Sigmoid colon (tissue), 4 donors: ENCODE results near the gene FXYD7.

Experiments used
- CTCF ChIP-seq, 4 experiments: fragments of 450-650 bp in 3 of 4; fragments of 200-600 bp in 1 of 4; IDR thresholded peaks; one replicate each; pipeline ENCODE4 v1.5.1; 2016 to 2019; ENCODE audit warnings: antibody characterized with exemption in 4 of 4, mild to moderate bottlenecking in 3 of 4, moderate library complexity in 2 of 4
- EP300 ChIP-seq, 4 donors: sonication (generic); formaldehyde crosslinking; IDR thresholded peaks; one replicate each; pipeline ENCODE4 v1.6.1; 2017; ENCODE audit warnings: antibody characterized with exemption in 4 of 4
- POLR2A ChIP-seq, 2 donors: fragments of 450-650 bp; IDR thresholded peaks; one replicate each; pipeline ENCODE4 v1.6.1; 2016; ENCODE audit warnings: antibody characterized with exemption in 2 of 2, mild to moderate bottlenecking in 2 of 2, moderate library complexity in 2 of 2
- POLR2AphosphoS5 ChIP-seq, 4 donors: sonication (generic); formaldehyde crosslinking; IDR thresholded peaks; one replicate each; pipeline ENCODE4 v1.6.1; 2017; ENCODE audit warnings: antibody characterized with exemption in 4 of 4

- no peak for TF ChIP-seq CTCF (IDR thresholded peaks at IDR 0.05)
- no peak for TF ChIP-seq POLR2A (IDR thresholded peaks at IDR 0.05)
- TF ChIP-seq POLR2AphosphoS5 (IDR thresholded peaks at IDR 0.05) = no peak
- no peak for TF ChIP-seq EP300 (IDR thresholded peaks at IDR 0.05)
Measured at GRCh38 chr19:35199481-35199880, 56.4 kb downstream of the FXYD7 start.
